Fibroblast of peridontal ligament (primary cell): Measurements from ENCODE around the gene GRIK4.

ENCODE experiments used
- DNase-seq: peaks from one replicate; pipeline ENCODE4 v3.0.0-alpha.2; 2010; ENCODE audit errors: extremely low read depth

GRIK4 gene

GRCh38 chr11:120635136-120635810 lies 123.7 kb downstream of the GRIK4 start:
- no peak for DNase-seq

- no peak for DNase-seq
These were observed 125.6 kb downstream of the GRIK4 start for GRCh38 chr11:120637131-120637530.

GRCh38 chr11:120642196-120642894 lies 130.8 kb downstream of the GRIK4 start:
- DNase-seq: no peak

GRCh38 chr11:120643284-120643683 lies 131.7 kb downstream of the GRIK4 start:
- DNase-seq: no peak

DNA sequence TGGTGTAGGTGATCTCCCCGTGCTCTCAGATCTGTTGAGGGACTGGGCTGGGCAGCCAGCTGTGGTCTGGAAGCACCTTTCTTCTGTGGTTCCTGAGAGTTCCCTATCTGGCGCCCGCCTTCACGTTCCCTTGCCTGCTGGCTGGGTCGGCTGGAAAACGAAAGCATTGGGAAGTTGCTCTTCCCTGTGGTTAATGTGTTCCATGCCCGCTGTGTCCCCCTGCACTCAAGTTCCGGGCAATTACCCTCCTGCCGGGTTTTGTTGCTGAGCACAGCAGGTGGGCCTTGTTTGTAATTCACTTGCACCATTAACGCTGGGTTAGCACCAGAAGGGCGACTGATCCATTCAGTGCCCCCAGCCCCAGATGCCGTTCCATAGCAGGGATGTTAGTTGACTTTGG lies 134.1 kb downstream of the GRIK4 start:
- DNase-seq: peak; percentile 10

DNA sequence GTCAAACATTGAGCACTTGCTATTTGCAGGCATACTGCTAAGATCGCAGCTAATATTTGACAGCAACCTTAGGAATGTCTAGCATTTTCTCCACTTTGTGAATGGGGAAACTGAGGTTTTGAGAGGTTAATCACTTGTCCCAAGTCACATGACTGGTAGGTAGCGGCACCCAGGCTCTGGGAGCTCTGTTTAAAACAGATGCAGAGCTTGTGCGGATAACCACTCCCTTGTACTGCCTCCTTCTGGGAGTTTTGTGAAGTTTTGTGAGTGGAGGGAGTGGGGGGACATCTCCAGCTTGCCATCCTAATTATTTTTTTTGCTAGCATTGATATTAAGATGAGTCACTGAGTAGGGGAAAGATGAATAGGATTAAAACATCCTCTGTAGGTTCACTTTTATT lies 134.7 kb downstream of the GRIK4 start:
- no peak for DNase-seq

DNA sequence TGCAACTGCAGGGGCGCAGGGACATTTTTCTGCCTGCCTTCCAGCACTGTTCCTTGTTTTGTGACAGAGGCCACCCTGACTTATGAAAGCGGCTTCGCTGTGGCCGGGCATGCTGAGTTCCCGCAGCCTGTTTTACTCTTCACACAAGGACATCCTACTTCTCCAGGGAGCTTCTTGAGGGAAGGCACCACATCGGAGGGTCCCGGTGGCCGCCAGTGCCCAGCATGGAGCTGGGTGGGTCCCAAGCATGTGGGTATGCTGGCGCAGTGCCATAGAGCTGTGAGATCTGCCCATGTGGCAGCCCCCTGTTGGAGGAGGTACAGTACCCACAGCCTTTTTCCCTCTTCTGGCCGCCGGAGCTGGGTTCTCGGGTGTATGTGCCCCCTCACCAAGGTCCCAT lies 136.1 kb downstream of the GRIK4 start:
- no peak for DNase-seq

DNA sequence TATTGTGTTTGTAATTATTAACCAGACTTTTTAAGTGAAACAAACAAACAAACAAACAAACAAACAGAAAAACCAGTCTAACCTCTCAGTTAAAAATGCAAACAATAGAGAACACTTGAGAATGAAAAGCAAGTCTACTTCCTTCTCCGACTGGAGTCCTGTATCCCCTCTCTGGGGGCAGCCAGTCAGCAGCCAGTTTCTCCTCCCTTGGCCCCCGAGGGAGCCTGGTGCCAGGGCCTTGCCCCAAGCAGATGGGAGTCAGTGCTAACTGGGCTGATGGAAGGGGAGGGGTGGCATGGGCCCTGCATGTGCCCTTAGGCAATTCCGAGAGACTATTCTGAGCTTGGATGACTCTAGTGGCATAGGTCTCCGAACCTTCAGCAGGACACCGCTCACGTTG lies 137.2 kb downstream of the GRIK4 start:
- DNase-seq: no peak

GRCh38 chr11:120649316-120649715 lies 137.8 kb downstream of the GRIK4 start:
- no peak for DNase-seq

DNA sequence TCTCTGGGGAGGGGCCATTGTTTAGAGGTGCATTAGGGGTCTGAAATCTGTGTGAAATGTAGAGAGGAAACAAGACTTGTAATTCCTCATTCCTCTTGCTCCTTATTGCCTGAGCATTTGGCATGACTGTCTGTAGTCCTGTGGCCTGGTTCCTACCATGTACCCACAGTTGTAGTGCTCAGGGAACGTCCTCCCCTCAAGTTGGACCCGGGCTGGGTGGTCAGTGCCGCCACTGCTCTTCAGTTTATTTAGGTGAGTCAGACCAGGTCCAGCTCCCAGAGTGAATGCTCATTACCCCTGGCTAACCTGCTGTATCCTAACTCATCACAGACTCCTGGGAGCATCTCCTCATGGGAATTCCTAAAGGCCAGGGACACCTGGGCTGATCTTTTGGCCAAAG lies 139.8 kb downstream of the GRIK4 start:
- DNase-seq: no peak

DNA sequence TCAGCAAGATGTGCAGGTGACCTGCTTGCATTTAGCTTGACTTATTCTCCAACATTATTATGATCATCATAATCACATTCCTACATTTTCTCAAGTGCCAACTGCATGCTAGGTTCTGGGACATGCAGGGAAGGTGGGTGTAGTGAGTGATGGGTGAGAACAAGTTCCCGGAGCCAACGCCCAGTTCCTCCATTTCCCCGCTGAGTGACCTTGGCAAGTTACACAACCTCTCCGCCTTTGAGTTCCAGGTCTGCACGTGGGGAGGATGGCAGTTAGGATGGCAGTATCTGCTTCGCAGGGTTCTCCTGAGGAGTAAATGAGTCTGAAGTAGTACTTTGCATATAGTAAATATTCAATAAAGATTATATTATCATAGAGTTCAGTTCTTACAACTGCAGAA lies 140.3 kb downstream of the GRIK4 start:
- no peak for DNase-seq

DNA sequence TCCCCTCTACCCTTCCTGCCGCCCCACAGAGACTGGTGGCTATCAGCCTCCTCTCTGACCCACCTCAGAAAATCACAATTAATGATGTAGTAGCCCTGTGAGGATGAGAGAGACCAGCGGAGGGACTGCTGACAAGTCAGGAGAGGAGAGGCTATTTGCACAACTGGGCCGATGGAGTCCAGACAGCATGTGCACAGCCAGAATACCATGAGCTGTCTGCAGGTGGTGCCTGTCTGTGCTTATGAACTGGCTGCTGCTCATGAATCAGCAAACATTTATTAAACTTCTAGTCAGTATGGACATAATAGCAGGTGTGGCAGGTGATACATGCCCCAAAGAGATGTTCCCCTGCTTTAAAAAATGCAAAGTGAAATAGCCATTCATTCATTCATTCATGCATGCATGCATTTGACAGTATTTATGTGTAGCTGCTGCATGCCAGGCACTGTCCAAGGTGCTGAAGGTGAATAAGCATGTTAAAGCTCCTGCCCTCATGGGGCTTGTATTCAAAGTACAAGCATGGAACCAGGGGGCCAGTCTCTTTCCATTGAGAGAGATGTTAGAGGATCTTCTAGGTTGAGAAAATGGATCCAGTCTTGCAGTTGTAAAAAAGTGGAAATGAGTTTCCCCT lies 141.3 kb downstream of the GRIK4 start:
- peak; percentile 3 for DNase-seq

DNA sequence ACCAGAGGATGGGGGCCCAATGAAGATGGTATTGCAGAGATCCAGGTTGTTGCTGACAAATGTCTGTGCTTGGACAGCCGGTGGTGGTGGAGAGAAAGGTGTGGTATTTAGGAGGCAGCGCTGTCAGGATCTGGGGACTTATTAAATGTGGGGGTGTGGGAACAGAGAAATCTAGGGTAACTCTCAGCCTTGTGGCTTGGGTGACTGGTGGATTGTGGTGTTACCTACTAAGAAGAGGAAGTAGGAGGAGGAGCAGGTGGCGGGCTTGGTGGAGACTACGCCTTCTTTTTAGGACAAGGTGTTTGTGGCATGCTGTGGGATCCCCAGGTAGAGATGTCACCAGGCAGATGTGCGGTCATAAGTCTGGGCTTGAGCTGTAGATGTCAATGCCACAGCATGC lies 144.0 kb downstream of the GRIK4 start:
- no peak for DNase-seq

- DNase-seq: no peak
These were observed 145.9 kb downstream of the GRIK4 start for GRCh38 chr11:120657306-120658070.

- DNase-seq: no peak
These were observed 146.5 kb downstream of the GRIK4 start for GRCh38 chr11:120658071-120658423.

GRCh38 chr11:120659076-120659475 lies 147.5 kb downstream of the GRIK4 start:
- DNase-seq: no peak

DNA sequence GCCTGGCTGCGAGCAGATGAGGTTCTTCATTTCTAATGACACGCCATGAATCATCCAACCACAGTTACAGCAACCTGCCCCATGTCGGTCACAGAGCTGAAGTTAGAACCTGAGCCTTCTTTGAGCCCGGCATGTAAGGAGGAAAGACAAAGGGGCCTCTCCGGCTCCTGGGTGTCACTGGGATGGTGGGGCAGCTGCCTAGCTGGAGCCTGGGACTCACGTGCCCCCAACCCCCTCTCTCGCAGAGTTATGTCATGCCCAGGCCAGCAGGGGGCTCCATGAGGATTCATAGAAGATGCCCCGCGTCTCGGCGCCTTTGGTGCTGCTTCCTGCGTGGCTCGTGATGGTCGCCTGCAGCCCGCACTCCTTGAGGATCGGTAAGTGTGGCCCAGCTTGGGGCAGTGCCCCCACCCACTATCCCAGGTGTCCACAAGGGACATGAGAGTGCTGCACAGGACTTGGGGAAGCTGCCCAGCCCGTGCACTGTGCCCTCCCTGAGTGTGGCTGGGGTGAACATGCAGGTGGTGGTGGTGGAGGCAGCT lies 148.5 kb downstream of the GRIK4 start:
- DNase-seq: no peak

DNA sequence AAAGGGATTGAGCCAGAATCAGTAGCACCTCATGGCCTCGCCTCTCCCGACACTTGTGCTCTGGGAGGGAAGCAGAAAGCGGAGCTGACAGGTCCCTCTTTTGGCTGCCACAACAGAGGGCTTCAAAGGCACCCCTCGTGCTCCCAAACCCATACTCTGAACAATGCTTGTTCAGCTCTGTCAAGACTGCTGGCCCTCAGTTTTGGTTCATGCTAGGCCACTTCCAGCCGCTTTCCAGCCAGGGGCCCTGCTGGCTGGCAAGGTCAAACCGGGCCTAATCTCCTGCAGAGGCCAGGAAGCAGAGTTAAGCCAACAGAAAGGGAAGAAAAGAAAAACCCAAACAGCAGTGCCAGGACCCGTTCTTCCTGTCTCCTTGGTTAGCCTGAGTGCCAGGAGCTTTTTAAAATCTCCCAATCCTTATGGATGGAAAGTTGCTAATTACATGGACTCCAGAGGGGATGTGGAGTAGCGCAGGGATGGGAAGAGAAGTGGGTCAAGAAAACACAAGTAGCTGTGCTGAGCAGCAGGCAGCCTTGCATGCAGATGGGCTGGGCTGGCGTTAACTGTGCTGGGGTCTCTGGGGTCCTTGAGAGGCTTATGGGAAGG lies 150.6 kb downstream of the GRIK4 start:
- DNase-seq: no peak

DNA sequence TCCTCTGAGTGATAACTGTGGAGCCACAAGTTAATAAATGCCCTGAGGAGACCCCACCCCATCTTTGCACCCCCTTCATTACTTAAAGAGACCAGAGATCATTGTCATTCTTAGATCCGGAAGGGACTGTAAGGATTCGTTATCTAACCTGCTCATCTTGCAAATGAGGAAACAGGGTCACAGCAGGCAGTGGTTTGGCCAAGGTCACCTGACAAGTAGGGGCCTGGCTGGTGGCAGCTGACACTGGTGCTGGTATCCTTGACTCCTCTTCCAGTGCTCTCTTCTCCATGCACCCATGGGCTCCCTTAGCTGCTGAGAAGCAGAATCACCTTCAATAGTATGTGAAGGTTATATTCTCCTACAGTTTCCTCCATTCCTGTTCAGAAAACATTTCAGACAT lies 151.6 kb downstream of the GRIK4 start:
- DNase-seq: no peak

GRCh38 chr11:120666121-120666639 lies 154.6 kb downstream of the GRIK4 start:
- no peak for DNase-seq

DNA sequence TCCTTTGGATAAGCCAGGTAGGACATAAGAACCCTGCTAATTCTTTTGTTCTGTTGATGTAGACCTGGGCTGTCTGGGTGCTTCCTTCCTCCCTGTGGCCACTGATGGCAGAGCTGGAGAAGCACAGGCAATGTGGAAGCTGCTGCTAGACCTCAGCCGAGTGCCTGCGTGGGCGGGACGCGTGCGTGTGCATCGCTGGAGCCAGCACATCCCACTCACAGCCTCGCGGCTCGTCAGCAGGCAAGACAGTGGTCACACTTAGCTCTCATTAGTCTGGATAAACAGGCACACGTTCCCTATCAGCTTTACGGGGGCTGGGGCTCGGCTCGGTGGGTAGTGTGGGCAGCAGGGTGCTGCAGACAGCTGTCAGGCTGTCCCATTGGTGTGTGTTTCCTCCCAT lies 155.7 kb downstream of the GRIK4 start:
- no peak for DNase-seq

GRCh38 chr11:120667934-120668333 lies 156.4 kb downstream of the GRIK4 start:
- DNase-seq: no peak
